GM19238 (cell line): ENCODE results near the gene AEBP1.
"Not testable (repeated sequence)": the region's sequence is repeated elsewhere in the genome, so short reads cannot be mapped to it uniquely, and the experiment has no call there.

Source experiments
- DNase-seq: peaks from one replicate; pipeline ENCODE4 v3.0.0; 2011; ENCODE audit warnings: low spot score; ENCODE audit not compliant: insufficient read length

The AEBP1 gene

DNA sequence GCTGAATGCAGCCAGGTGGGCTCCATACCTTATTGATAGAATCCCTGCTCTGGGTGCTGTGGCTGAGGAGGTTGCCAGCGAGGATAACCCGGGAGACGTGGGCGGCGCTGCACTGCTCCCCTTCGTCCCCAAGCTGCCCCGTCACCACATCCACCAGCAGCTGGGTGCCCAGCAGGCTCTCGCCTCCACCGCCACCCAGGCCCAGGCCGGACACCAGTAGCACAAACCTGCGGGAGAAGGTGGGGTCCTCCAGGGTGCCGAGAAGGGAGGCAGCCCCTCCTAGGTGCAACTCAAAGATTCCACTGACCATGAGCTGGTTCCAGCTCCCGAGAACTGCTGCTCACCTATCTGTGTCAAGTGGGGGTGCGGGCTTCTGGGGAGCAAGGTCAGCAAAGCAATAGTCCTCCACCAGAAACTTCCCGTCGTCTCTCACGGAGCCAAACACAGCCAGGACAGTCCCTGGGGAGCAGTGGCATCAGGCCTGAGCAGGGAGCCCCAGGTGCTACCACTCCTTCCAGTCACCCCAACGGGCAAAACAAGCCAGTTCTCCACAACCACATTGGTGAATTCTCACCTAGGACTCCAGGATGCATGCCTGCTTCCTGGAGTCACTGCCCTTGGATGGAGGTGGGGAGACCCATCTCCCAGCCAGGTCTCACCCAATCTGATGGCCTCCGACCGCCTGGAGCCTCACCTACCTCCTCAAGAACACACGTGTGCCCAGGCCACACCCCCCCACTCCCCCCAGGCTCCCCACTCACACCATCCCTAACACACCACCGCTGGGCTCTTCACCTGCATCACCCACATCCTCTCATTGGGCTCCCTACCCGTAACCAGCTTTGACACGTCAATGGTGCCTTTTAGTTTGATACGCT, 12.9 kb downstream of the AEBP1 start:
- DNase-seq = no peak

DNA sequence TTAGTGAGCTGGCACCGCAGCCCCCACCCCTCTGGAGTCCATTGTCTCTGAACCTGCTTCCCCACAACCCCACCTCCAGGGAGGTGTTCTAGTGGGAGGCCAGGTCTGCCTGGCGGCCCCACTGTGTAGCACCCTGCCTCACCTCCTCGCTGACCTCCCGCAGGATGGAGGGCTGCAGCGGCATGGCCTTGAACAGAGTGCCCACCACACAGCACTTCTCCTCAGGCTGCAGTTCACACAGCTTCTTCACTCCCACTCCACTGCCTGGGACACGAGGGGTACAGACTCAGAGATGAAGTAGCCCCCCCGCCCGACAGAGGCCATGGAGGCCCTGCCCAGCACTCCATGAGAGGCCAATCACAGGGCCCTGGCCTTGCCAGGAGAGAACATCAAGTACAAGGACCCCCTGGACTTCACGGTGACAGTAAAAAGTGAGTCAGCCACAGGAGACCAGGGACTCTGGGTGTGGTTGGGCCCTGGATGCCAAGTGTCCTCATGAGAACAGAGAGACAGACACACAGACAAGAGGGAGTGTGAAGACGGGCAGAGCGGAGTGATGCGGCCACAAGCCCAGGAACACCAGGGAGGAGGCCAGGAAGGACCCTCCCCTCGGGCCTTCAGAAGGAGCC, 13.8 kb downstream of the AEBP1 start:
- DNase-seq = no peak

DNA sequence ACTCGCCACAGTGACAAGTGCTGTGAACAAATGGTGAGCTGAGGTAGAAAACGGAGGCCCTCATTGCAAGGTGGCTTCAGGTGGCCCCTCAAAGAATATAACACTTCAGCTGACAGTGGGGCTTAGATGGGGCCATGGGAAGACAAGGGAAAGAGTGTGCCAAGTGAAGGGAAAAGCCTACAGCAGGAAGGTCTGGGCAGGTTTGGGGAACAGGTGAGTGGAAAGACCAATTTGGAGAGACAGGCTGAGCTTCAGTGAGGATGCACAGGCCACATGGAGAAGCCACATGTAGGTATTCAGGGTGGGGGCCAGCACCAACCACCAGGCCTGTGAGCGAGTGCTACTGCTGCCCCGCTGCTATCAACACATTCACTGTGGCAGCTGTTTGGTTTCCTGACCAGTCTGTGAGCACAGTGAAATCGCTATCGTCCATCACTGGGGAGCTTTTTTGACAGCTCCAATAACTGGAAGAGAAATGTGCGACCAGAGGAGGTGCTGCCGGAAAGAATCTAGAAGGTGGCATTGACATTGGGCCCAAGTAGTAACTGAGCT, 15.8 kb downstream of the AEBP1 start:
- no peak for DNase-seq

DNA sequence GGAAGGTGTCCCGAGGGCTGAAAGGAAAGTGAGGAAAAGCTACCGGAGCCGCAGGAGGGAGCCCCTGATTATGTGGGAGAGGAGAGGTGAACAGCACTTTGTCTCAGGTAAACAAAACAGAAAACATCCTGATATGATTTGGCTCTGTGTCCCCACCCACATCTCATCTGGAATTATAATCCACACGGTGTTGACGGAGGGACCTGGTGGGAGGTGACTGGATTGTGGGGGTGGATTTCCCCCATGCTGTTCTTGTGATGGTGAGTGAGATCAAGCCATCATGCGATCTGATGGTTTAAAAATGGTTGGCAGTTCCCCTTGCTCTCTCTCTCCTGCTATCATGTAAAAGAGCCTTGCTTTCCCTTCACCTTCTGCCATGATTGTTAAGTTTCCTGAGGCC, 16.2 kb downstream of the AEBP1 start:
- DNase-seq = no peak

DNA sequence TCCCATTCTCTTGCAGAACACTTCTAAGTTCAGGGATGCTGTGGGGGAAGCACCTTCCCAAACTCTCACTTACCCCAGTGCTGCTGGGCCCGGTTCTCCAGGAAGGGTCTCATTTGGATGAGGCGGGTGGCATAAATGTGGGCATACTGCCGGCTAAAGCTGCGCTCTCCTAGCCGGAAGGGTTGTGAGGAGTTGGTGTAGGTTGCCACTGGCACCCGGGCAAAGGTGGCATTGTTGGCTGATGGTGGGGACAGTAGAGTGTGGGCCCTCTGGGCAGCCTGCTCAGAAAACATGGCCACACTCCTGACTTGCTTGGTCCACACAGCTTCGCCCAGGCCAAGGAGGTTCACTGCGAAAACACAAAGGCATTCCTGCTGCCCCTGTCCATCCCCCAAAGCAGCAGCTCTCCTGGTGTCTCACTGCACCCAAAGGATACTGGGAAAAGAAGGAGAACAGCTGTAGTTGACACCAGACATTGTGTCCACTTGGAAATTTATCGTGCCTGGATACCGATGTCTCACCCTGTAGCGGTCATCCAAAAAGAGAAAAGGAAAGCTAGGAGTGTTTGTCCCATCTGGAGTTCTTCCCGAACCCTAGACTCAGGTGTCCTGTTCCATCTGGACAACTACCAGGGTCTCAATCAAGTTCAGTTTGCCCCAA, 17.7 kb downstream of the AEBP1 start:
- no peak for DNase-seq

DNA sequence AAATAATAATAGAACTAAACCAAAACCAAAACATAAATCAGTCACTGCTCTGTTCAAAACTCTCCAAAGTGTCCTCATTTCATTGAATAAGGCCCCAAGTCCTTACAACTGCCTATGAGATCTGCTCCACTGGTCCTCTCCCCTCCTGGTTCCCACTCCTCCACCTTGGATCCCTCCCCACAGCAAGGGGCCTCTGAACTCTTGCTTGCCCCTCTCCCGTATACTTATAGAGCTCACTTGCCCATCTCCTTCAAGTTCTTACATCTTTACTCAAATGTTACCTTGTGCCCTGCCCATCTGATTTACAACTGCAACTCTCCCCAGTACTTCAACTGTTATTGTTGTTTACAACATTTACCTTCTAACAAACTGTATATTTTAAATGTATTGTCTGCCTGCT, 18.4 kb downstream of the AEBP1 start:
- DNase-seq = no peak

DNA sequence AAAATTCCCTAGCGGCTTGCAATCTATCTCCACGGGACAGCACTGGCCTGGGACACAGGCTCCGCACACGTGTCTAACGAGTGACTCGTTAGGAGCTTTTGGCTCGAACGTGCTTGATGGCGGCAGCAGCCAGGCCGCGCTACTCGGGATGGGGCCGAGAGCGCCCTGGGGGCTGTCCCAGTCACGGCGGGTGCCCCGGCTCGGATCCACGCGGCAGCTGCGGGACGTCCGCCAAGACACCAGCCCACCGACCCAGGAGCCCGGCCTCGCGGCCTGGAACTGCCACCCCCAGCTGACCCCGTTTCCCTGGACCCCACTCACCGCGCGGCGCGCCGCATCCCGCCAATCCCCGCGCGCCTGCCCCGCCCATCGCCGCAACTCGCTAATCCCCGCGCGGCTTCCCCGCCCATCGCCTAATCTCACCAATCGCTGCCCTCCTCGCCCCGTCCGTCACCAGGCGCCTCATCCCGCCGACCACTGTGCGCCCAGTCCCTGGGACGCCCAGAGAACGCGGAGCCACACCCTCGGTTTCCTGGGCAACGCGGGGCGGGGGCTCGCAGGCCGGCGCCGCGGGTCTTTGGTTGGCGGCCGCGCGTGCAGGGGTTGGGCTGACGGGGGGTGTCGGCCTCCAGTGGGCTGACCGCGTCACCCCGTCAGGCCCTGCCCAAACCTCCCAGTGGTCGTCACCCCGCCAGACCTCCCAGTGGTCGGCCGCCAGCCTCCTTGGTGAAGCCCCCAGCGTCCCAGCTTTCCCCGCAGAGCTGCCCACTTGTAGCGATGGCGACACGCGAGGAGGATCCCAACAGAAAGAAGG, 19.3 kb downstream of the AEBP1 start, which contains the start of gene POLD2:
Gene POLD2, minus strand, starts transcription at position 359 of the 814 bp plus-strand sequence. CDS start 1,495 bp downstream, outside the sequence.
- DNase-seq = peak; percentile 100

DNA sequence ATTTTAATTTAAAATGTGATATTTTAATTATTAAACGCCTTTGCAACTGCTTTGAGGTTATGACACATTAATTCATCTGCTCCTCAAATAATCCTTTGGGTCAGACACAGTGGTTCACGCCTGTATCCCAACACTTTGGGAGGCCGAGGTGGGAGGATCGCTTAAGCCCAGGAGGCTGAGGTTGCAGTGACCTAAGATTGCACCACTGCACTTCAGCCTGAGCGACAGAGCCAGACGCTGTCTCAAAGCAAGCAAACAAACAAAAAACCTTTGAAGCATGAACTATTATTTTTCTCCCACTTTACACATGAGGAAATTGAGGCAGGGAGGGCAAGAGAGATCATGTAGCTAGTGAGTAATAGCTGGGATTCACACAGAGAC, 20.7 kb downstream of the AEBP1 start:
- DNase-seq = no peak

DNA sequence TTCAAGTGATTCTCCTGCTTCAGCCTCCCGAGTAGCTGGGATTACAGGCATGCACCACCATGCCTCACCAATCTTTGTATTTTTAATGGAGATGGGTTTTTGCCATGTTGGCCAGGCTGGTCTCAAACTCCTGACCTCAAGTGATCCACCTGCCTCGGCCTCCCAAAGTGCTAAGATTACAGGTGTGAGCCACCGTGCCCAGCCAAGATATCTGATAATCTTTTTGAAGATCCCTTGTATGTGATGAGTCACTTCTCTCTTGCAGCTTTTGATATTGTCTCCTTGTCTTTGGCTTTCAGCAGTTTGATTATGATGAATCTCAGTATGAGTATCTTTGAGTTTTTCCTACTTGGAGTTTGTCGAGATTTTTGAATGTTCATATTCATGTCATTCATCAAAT, 22.4 kb downstream of the AEBP1 start:
- not testable (repeated sequence) for DNase-seq

DNA sequence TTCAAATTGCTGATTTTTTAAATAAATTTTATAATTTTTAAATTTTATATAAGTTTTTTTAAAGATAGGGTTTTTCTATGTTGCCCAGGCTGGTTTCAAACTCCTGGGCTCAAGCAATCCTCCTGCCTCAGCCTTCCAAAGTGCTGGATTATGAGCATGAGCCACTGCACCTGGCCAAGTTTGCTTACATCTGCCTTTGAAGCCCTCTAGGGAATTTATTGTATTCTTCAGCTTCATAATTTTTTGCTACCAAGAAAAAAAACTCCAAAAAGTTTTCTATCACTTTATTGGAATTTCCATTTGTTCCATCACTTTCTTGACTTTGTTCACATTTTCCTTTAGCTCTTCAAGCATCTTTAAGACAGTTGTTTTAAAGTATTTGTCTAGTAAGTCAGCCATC, 23.0 kb downstream of the AEBP1 start:
- DNase-seq = no peak

DNA sequence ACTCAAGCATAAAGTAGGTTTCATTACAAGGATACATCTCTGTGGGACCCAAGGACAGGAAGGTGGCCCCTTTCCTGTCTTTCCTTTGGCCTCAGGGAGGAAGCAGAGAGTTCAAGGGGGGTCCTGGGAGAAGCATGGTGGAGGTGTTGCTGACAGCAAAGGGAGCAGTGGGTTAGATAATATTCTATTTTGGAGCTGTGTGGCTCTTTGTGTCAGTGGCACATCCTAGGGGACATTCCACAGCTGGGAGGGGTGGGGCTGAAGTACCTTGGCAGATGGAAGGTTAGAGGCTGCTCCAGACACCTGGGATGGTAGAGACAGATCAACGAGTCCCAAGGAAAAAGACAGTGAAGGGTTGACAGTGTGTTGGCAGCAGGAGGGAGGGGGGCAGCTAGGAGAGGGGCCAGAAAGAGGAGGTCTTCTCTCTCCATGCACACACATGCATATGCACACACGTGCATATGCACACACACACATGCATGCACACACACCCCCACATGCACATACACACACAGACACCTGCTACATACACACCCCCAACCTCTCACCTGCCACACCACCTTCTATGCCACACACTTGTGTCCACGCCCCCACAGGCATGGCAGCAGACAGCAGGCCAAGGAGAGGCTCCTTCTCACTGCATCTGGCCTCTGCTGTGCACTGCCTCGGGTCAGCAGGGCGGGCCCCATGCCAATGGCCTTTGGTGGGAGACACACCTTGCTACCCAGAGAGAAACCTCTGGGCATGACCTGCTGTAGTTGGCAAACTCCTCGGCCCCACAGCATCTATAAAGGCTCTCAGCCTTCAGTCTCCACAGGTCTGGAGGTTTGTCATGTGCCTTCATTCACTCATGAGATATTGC, 24.8 kb downstream of the AEBP1 start:
- DNase-seq = no peak

DNA sequence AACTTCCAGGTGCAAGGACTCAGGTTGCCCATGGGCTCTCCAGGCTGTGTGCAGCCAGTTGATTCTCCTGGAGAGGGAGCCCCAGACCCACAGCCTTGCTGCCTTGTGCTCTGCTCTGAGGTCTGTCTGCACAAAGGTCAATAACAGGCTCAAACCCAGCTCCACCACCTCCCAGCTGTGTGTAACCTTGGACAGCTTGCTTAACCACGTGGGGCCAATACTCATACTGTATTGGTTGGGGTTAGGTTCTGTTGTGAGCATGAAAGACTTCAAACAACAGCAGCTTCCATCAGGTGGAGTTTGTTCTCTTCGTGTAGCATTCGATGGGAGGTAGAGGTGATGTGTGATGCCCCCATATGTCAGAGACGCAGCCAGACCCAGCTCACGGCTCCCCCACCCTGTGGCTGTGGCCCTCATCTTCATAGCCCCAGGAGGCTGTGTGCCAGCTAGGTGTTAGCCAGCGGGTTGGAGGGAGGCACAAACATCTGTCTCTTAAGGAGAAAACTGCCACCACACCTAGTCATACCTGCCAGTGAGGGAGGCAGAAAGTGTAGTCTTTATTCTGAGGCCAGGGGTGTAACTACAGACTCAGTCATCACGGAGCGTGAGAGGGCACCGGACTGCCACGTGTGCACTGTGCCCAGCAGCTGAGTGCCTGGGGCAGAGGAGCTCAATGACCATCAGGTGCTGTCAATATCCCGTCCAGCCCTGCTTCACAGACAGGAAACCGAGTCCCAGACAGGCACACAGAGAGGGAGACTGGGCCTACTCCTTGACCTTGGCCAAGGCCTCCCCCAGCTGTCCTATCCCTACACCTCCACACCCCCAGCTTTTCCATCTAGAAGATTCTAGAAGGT, 27.3 kb downstream of the AEBP1 start:
- DNase-seq = no peak

DNA sequence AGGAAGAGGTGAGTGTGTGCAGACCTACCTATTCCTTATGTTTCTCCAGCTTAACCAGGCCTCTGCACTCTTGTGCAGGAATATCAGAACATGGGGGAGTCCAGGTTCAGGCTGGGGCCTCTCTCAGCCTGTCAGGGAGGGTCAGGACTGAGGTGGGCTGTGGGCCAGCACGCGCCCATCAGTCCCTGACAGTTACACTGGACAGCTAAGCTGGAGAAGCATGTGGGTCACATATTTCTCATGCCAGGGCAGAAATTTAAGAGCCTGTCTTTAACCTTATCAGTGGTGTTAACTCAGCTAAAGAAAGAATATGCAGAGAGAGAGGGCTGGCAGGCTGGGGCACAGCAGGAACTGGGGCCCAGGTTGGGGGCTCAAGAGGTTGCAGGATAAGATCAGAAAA, 27.9 kb downstream of the AEBP1 start:
- no peak for DNase-seq

DNA sequence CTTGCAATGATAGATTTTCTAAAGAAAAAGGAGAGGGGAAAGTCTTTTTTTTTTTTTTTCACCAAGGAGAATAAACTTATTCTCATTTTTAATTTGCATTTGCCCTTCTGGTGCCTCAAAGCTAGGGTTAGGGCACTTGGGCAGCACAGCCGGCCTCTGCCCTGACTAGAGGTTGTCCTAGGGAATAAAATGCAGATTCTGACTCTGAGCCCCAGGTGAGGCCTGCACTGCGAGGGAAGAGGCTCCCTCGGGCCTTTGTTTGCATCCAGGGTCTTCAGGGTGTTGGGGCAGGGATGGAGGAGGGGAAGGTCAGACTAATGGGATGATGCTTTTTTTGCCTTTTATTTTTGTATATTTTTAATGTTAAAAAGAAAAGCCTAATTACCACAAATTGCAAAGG, 29.1 kb downstream of the AEBP1 start:
- DNase-seq = no peak

DNA sequence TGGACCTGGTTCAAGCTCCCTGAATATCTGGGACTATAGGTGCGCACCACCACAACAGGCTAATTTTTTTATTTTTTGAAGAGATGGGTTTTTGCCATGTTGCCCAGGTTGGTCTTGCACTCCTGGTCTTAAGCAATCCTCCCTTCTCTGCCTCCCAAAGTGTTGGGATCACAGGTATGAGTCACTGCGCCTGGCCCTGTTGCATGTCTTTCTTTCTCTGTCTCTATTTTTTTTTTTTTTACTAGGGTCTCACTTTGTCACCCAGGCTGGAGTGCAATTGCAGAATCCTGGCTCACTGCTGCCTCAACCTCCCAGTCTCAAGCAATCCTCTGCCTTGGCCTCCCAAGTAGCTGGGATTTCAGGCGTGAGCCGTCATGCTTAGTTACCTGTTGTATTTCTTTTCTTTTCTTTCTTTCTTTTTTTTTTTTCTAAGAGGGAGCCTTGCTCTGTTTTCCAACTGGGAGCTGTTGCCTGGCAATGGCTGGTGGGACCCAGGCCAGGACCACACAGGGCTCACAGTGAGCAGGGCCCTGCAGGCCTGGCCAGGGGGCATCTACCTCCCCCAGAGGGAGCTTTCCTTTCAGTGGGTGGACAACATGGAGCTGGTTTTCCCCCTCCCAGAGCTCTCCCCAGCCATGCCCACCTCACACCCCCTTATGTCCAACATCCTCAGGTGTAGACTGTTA, 30.9 kb downstream of the AEBP1 start:
- no peak for DNase-seq

DNA sequence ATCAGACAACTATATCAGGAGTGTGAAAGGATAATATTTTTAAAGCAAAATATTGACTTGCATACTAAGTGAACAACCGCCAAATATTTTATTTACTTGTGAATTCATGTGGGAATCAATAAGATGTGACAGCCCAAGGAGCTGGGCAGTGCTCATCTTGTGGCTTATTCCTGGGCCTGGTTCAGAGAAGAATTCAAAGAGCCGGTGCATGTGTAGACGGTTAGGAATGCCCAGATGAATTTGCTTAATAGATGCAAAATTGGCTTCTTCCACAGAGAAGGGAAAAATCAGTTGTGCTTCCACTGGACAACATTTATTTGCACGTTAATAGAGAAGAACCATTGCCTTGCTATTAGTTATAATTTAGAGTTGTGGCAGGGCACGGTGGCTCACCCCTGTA, 32.6 kb downstream of the AEBP1 start:
- DNase-seq = no peak

DNA sequence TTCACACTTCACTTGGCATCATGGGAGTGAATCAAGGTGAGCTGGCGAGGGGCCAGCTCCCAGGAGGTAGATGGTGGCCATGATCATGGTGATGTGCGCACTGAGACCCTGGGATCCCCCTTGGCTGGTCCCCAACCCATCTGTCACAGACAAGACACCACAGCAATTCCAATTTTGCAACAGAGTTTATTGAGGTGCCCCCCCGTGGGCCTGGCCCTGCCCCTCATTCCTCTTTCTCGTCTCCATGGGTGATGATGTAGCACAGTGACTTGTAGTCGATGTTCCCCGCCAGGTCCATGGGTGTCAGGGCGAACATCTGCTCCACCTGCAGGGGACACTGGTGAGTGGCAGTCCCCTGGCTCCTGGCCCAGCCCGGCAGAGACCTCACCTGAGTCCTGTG, 34.6 kb downstream of the AEBP1 start:
- no peak for DNase-seq

DNA sequence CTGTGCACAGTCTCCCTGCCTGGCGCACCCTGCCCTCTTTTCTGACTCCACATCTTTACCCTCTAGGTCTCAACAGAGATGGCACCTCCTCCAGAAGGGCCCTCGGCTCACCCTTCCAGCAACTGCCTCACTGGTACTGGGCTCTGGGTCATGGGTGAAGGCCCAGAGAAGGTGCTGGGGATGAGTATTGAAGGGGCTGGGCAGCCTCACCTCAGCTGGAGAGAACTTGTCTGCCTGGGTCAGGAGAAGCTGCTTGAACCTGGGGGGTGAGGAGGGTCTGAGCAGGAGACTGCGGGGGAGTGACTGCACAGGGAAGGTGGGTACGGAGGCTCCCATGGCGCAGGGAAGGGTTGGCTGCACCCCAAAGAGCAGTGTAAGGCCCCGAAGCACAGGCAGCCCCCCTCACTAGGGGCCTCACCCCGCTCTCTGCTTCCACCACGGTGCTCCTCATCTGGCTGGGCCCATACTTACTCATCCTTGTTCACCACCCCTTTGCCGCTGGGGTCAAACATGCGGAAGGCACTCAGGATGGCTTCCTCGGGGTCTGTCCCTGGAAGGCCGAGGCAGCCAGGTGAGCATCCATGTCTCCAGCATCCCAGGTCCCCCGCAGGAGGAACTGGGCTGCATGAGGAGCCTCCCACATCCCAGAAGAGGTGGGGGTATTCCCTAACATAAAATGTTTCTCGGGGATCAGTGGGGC, 35.3 kb downstream of the AEBP1 start:
- DNase-seq = no peak
